GM23338 (cell line): ENCODE measurements around the gene NFIA. TPM values are rescaled to one million over a fixed set of nuclear protein-coding genes. Genes with fewer than 3 reads are reported as not detected.
A peak's percentile ranks its signal among the peaks of the same experiment; 100 is the strongest.

Experiments
- ATAC-seq: fragments of 200-7000 bp; cut with Tn5 transposase; 3 replicates; pipeline ENCODE4 v1.9.1; 2020
- DNase-seq: peaks from one replicate; pipeline ENCODE4 v3.0.0-alpha.2; 2015; ENCODE audit warnings: low spot score
- H2AFZ ChIP-seq: fragments of 200-600 bp; sonication (generic); 2 replicates; pipeline ENCODE4 v1.8.0; 2016; ENCODE audit warnings: antibody characterized with exemption, mild to moderate bottlenecking, moderate library complexity
- H3F3A ChIP-seq: fragments of 200-600 bp; sonication (generic); replicated peaks from 2 replicates; pipeline ENCODE4 v1.8.0; 2017; ENCODE audit warnings: antibody characterized with exemption, mixed run types, low read depth
- H3K27ac ChIP-seq: fragments of 200-600 bp; sonication (generic); 2 replicates; pipeline ENCODE4 v1.6.1; 2016; ENCODE audit warnings: low read depth
- H3K27me3 ChIP-seq: fragments of 200-600 bp; sonication (generic); 2 replicates; pipeline ENCODE4 v1.8.0; 2016; ENCODE audit warnings: mild to moderate bottlenecking, mixed run types, moderate library complexity; ENCODE audit not compliant: insufficient read depth
- H3K36me3 ChIP-seq: fragments of 200-600 bp; sonication (generic); 2 replicates; pipeline ENCODE4 v1.8.0; 2016; ENCODE audit warnings: mild to moderate bottlenecking; ENCODE audit not compliant: insufficient read depth
- H3K4me1 ChIP-seq: fragments of 200-600 bp; sonication (generic); 2 replicates; pipeline ENCODE4 v1.8.0; 2016; ENCODE audit warnings: mild to moderate bottlenecking, moderate library complexity; ENCODE audit not compliant: insufficient read depth
- H3K4me2 ChIP-seq: fragments of 200-600 bp; sonication (generic); 2 replicates; pipeline ENCODE4 v1.7.1; 2017; ENCODE audit warnings: mixed run types
- H3K4me3 ChIP-seq: fragments of 200-600 bp; sonication (generic); 2 replicates; pipeline ENCODE4 v1.6.1; 2016; ENCODE audit warnings: mixed run types
- H3K79me2 ChIP-seq: fragments of 200-600 bp; sonication (generic); replicated peaks from 2 replicates; pipeline ENCODE4 v1.8.0; 2017; ENCODE audit warnings: mild to moderate bottlenecking; ENCODE audit not compliant: insufficient read depth
- H3K9me2 ChIP-seq: fragments of 200-600 bp; sonication (generic); 2 replicates; pipeline ENCODE4 v1.8.0; 2017; ENCODE audit not compliant: insufficient read depth
- H4K20me1 ChIP-seq: fragments of 200-600 bp; sonication (generic); replicated peaks from 2 replicates; pipeline ENCODE4 v1.8.0; 2017; ENCODE audit warnings: mild to moderate bottlenecking; ENCODE audit not compliant: insufficient read depth
- H3K27ac Mint-ChIP-seq: 2 replicates; pipeline ENCODE4 v1.8.0; 2020; ENCODE audit warnings: inconsistent platforms, mild to moderate bottlenecking, moderate library complexity, mixed read lengths
- H3K27me3 Mint-ChIP-seq: 3 replicates; pipeline ENCODE4 v1.8.0; 2022; ENCODE audit warnings: low read depth, mild to moderate bottlenecking, moderate library complexity, mixed read lengths, inconsistent platforms; ENCODE audit not compliant: insufficient read depth, poor library complexity
- H3K36me3 Mint-ChIP-seq: 3 replicates; pipeline ENCODE4 v1.8.0; 2021; ENCODE audit warnings: low read depth, mild to moderate bottlenecking, inconsistent platforms, moderate library complexity, mixed read lengths
- H3K4me1 Mint-ChIP-seq: 3 replicates; pipeline ENCODE4 v1.8.0; 2020; ENCODE audit warnings: mild to moderate bottlenecking, inconsistent platforms, mixed read lengths
- H3K4me3 Mint-ChIP-seq: 3 replicates; pipeline ENCODE4 v1.8.0; 2021; ENCODE audit warnings: moderate library complexity, mild to moderate bottlenecking, inconsistent platforms, mixed read lengths
- H3K9me3 Mint-ChIP-seq: 3 replicates; pipeline ENCODE4 v1.8.0; 2020; ENCODE audit warnings: moderate library complexity, mild to moderate bottlenecking, inconsistent platforms, mixed read lengths
- CREB1 ChIP-seq: fragments of 250-450 bp; sonication (Bioruptor Pico); IDR thresholded peaks from 2 replicates; pipeline ENCODE4 v1.5.0; 2020; ENCODE audit warnings: low read depth, mild to moderate bottlenecking, moderate library complexity
- EZH2 ChIP-seq: fragments of 200-600 bp; sonication (generic); IDR thresholded peaks from one replicate; pipeline ENCODE4 v1.8.0; 2017; ENCODE audit warnings: antibody characterized with exemption, mild to moderate bottlenecking, low read depth; ENCODE audit not compliant: unreplicated experiment
- EZH2phosphoT487 ChIP-seq: fragments of 200-600 bp; sonication (generic); IDR thresholded peaks from one replicate; pipeline ENCODE4 v1.8.1; 2018; ENCODE audit warnings: antibody characterized with exemption; ENCODE audit not compliant: unreplicated experiment
- NANOG ChIP-seq: IDR thresholded peaks from 2 replicates; pipeline ENCODE4 v1.6.1; 2016; ENCODE audit warnings: antibody characterized with exemption, borderline replicate concordance
- POLR2AphosphoS5 ChIP-seq: IDR thresholded peaks from 2 replicates; pipeline ENCODE4 v1.6.1; 2016; ENCODE audit warnings: antibody characterized with exemption, low read depth
- STAT1 ChIP-seq: IDR thresholded peaks from one replicate; pipeline ENCODE4 v1.6.1; 2016; ENCODE audit warnings: antibody characterized with exemption; ENCODE audit not compliant: unreplicated experiment
- ZNF114 ChIP-seq: fragments of 250-450 bp; sonication (Bioruptor Pico); IDR thresholded peaks from 2 replicates; pipeline ENCODE4 v1.5.0; 2020; ENCODE audit warnings: mild to moderate bottlenecking, moderate library complexity
- ZNF331 ChIP-seq: fragments of 250-450 bp; sonication (Bioruptor Pico); IDR thresholded peaks from 2 replicates; pipeline ENCODE4 v1.5.0; 2020; ENCODE audit warnings: low read depth, mild to moderate bottlenecking, moderate library complexity
- polyA plus RNA-seq: library from polyadenylated mRNA; unstranded; fragments of >200 nt; fragmentation: Nextera tagmentation; extraction: Ambion mirVana; gene quantifications from 2 replicates; pipeline ENCODE4 v1.2.1, GENCODE V29; 2016
- total RNA-seq: library from RNA; depleted of rRNA; stranded (reverse); fragments of >200 nt; shearing (Covaris generic); gene quantifications from 2 replicates; pipeline ENCODE4 v1.2.3, GENCODE V29; 2014
- TF ChIP-seq, protein P1 (sequence below): IDR thresholded peaks from 2 replicates; pipeline ENCODE4 v1.6.1; 2016; ENCODE audit warnings: antibody characterized with exemption
- TF ChIP-seq, protein P2 (sequence below), 2 experiments: fragments of 200-600 bp in 1 of 2; sonication (generic) in 1 of 2; conservative IDR thresholded peaks; 2 replicates each; pipeline versions ENCODE4 v1.5.1 to v1.6.1; 2016 to 2017; ENCODE audit warnings: antibody characterized with exemption in 2 of 2, low read depth in 2 of 2, mild to moderate bottlenecking in 2 of 2, moderate library complexity in 1 of 2

NFIA gene
- total and polyA plus RNA-seq, 2 experiments from 2014 or later: 0.97 to 2.3 TPM

DNA sequence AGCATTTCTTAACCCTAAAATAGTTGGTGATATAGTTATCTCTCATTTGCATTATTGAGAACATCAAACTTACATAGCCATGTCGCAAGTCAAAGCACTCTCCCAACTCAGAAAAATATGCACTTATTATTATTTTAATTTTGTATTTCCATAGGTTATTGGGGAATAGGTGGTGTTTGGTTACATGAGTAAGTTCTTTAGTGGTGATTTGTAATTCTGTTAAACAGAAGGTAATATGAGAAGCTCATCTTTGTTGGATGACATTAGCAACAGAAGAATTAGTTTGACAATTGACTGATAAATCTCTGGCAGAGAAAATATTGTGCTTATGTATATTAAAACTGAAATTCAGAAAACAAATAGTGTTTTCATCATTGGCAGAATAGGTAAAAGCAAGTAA is 154.8 kb downstream of the NFIA start:
- H3K4me3 Mint-ChIP-seq: no peak overlapping the region
- H3K4me2 ChIP-seq: peak overlapping the region; percentile 56; the same call in 1 of the 2 replicates
- H2AFZ ChIP-seq: no peak overlapping the region
- H3K4me1 ChIP-seq: peaks cover 49% of the 10 kb centered on the region
- H3K36me3 Mint-ChIP-seq: no peaks in the 10 kb centered on the region
- TF ChIP-seq STAT1: no peak
- H3K27me3 ChIP-seq: no peaks in the 10 kb centered on the region
- peaks cover 52% of the 10 kb centered on the region for H3K4me1 Mint-ChIP-seq
- H4K20me1 ChIP-seq: no peaks in the 10 kb centered on the region
- H3K9me3 Mint-ChIP-seq: no peaks in the 10 kb centered on the region; the same call in 2 of the 3 replicates
- DNase-seq (no peak), ATAC-seq (no peak)
- no peaks in the 10 kb centered on the region for H3K36me3 ChIP-seq
- H3K27ac Mint-ChIP-seq: no peak overlapping the region
- H3K9me2 ChIP-seq: no peaks in the 10 kb centered on the region
- no peaks in the 10 kb centered on the region for H3K79me2 ChIP-seq
- H3K4me3 ChIP-seq: no peak overlapping the region
- no peaks in the 10 kb centered on the region for H3F3A ChIP-seq
- no peak overlapping the region for H3K27ac ChIP-seq
- H3K27me3 Mint-ChIP-seq: peaks cover 5% of the 10 kb centered on the region

DNA sequence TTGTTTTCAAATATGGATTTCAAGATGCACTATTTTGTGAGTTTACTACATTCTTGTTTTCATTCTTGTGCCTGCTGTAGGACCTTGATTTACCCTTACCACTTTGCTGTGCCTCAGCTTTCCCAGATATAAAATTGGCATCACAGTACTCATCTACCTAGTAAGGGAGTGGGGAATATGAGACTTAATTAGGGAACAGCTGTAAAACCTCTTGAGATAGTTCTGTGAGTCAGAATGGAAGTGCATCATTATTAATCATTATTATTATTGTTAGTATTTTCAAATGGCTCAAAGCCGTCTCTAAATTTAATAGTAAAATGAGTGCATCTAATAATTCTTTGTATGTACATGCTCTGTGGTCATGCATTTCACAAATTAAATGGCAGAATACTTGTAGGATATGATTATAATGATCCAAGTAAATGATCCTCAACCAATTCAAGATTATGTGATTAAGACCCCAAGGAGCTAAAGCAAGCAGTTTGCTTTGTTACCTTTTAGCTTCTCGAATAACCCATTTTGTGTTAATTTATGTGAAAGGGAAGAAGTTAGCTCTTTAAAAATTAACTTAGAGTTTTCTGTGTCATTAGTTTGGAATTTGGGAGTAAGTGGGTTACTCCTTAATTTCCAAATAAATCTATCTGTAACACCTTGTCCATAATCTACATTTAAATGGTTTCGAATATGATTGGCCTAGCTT is 155.4 kb downstream of the NFIA start:
- no peaks in the 10 kb centered on the region; the same call in 2 of the 3 replicates for H3K9me3 Mint-ChIP-seq
- H2AFZ ChIP-seq: no peak overlapping the region
- no peaks in the 10 kb centered on the region for H3K27me3 ChIP-seq
- H3K4me3 Mint-ChIP-seq: no peak overlapping the region
- no peak overlapping the region for H3K27ac Mint-ChIP-seq
- no peaks in the 10 kb centered on the region for H4K20me1 ChIP-seq
- H3F3A ChIP-seq: no peaks in the 10 kb centered on the region
- no peaks in the 10 kb centered on the region for H3K9me2 ChIP-seq
- TF ChIP-seq CREB1: no peak
- peak overlapping the region; percentile 56 for H3K4me2 ChIP-seq
- no peaks in the 10 kb centered on the region for H3K36me3 ChIP-seq
- peaks cover 5% of the 10 kb centered on the region for H3K27me3 Mint-ChIP-seq
- ATAC-seq (no peak), DNase-seq (no peak)
- H3K36me3 Mint-ChIP-seq: no peaks in the 10 kb centered on the region
- no peak overlapping the region for H3K4me3 ChIP-seq
- peaks cover 49% of the 10 kb centered on the region for H3K4me1 ChIP-seq
- no peak overlapping the region for H3K27ac ChIP-seq
- peaks cover 54% of the 10 kb centered on the region for H3K4me1 Mint-ChIP-seq
- no peaks in the 10 kb centered on the region for H3K79me2 ChIP-seq

DNA sequence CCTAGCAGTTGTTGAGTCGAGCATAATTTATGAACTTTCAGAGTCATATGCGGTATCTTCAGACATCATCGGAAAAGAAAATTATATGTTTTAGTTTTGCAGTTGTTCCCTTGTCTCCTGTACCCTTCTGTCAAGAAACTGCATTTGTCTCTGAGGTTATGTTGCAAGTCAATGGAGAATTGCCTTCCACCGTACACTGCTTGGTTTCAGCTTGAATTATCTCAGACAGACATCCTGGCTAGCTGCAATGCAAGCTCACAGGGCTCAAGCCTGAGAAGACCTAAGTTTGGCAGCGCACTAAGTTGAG is 156.0 kb downstream of the NFIA start:
- H3K4me3 Mint-ChIP-seq: no peak overlapping the region
- H3K36me3 ChIP-seq: no peaks in the 10 kb centered on the region
- no peaks in the 10 kb centered on the region; the same call in 2 of the 3 replicates for H3K9me3 Mint-ChIP-seq
- H3K27ac ChIP-seq: peak overlapping the region; percentile 15; the same call in 1 of the 2 replicates
- H3K36me3 Mint-ChIP-seq: no peaks in the 10 kb centered on the region
- no peak overlapping the region for H3K4me3 ChIP-seq
- H3K27ac Mint-ChIP-seq: no peak overlapping the region
- no peaks in the 10 kb centered on the region for H3K79me2 ChIP-seq
- no peak for TF ChIP-seq ZNF114
- H3K27me3 ChIP-seq: no peaks in the 10 kb centered on the region
- ATAC-seq (peak; percentile 79), DNase-seq (peak; percentile 37)
- peak overlapping the region; percentile 56 for H3K4me2 ChIP-seq
- H3K4me1 Mint-ChIP-seq: peaks cover 53% of the 10 kb centered on the region
- H3K4me1 ChIP-seq: peaks cover 49% of the 10 kb centered on the region
- H2AFZ ChIP-seq: no peak overlapping the region
- no peaks in the 10 kb centered on the region for H3F3A ChIP-seq
- H3K9me2 ChIP-seq: no peaks in the 10 kb centered on the region
- H3K27me3 Mint-ChIP-seq: peaks cover 5% of the 10 kb centered on the region
- H4K20me1 ChIP-seq: no peaks in the 10 kb centered on the region

DNA sequence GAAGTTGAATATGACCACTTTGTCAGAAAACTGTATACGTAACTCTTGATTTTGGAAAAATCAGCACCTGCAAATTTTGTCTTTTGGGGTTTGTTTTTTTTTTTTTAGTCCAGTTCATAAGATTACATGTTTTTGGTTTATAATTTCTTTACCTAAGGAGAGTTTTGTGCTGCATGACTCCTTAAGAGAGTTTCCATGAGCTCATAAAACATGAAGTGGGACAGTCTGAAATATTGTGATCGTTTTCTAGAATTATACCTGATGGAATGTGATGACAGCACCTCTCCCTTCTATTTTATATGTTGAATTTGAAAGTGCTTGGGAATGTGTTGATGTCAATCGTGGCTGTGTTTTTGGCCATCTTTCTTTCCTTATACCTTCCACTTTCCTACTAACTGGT is 158.5 kb downstream of the NFIA start:
- H2AFZ ChIP-seq: no peak overlapping the region
- no peak overlapping the region for H3K4me3 ChIP-seq
- H3K4me2 ChIP-seq: no peak overlapping the region
- H3K9me2 ChIP-seq: no peaks in the 10 kb centered on the region
- H3F3A ChIP-seq: no peaks in the 10 kb centered on the region
- no peaks in the 10 kb centered on the region for H3K36me3 ChIP-seq
- no peaks in the 10 kb centered on the region for H3K27me3 Mint-ChIP-seq
- peaks cover 51% of the 10 kb centered on the region for H3K4me1 Mint-ChIP-seq
- H3K9me3 Mint-ChIP-seq: no peaks in the 10 kb centered on the region
- peaks cover 43% of the 10 kb centered on the region for H3K4me1 ChIP-seq
- no peaks in the 10 kb centered on the region for H3K79me2 ChIP-seq
- no peak for ATAC-seq
- H3K27ac Mint-ChIP-seq: no peak overlapping the region
- no peak for DNase-seq
- no peak overlapping the region for H3K27ac ChIP-seq
- H3K27me3 ChIP-seq: no peaks in the 10 kb centered on the region
- H3K4me3 Mint-ChIP-seq: no peak overlapping the region
- peaks cover 2% of the 10 kb centered on the region; the same call in 1 of the 3 replicates for H3K36me3 Mint-ChIP-seq
- no peaks in the 10 kb centered on the region for H4K20me1 ChIP-seq
- TF ChIP-seq NANOG (no peak), EZH2 (no peak), EZH2phosphoT487 (no peak), STAT1 (no peak), ZNF331 (no peak), POLR2AphosphoS5 (no peak)
- TF ChIP-seq, protein P1, sequence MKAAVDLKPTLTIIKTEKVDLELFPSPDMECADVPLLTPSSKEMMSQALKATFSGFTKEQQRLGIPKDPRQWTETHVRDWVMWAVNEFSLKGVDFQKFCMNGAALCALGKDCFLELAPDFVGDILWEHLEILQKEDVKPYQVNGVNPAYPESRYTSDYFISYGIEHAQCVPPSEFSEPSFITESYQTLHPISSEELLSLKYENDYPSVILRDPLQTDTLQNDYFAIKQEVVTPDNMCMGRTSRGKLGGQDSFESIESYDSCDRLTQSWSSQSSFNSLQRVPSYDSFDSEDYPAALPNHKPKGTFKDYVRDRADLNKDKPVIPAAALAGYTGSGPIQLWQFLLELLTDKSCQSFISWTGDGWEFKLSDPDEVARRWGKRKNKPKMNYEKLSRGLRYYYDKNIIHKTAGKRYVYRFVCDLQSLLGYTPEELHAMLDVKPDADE: no peak
- TF ChIP-seq, protein P2, sequence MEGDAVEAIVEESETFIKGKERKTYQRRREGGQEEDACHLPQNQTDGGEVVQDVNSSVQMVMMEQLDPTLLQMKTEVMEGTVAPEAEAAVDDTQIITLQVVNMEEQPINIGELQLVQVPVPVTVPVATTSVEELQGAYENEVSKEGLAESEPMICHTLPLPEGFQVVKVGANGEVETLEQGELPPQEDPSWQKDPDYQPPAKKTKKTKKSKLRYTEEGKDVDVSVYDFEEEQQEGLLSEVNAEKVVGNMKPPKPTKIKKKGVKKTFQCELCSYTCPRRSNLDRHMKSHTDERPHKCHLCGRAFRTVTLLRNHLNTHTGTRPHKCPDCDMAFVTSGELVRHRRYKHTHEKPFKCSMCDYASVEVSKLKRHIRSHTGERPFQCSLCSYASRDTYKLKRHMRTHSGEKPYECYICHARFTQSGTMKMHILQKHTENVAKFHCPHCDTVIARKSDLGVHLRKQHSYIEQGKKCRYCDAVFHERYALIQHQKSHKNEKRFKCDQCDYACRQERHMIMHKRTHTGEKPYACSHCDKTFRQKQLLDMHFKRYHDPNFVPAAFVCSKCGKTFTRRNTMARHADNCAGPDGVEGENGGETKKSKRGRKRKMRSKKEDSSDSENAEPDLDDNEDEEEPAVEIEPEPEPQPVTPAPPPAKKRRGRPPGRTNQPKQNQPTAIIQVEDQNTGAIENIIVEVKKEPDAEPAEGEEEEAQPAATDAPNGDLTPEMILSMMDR (conservative IDR thresholded peaks at IDR 0.05; ENCODE audit: low read depth in 2 of 2): no peak
